Measurements from ENCODE around the gene GALK2. TPM values are rescaled to one million over a fixed set of nuclear protein-coding genes. Genes with fewer than 3 reads are reported as not detected.

GALK2 gene
- polyA plus RNA-seq, 4 donors = 26.2 to 55.5 (median 33.7) TPM

DNA sequence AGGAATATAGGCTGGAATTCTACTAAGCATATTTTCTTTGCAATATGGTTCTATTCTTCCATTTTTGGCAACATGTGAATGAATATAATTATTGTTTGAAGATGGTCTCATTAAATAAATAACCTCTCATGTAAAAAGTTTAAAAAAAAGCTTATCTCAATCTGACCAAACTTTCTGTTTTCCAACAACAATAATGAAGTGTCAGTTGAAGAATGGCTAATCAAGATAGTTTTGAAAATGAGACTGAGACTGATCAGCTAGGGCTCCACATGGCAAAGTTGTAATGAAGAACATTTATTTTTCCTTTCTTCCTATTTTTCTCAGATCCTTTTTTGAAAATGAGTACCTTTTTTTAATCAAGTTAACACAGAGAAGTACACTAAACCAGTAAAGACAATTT, 117.4 kb downstream of the GALK2 start:
- Histone ChIP-seq H3K4me1 (ENCODE audit: control insufficient read depth in 3 of 3, insufficient read depth in 2 of 3, low read depth in 1 of 3, low read length in 2 of 3) (no peaks in the 10 kb centered on the region), H3K4me3 (ENCODE audit: low read depth in 1 of 3, low read length in 3 of 3) (no peak overlapping the region), H3K36me3 (ENCODE audit: control insufficient read depth in 3 of 3, insufficient read depth in 2 of 3, low read depth in 1 of 3, low read length in 3 of 3) (peaks cover 2 to 33% (median 4%) of the 10 kb centered on the region in 3 donors), H3K9me3 (ENCODE audit: control insufficient read depth in 2 of 2, insufficient read depth in 1 of 2, low read depth in 1 of 2, low read length in 1 of 2) (no peaks in the 10 kb centered on the region), H3K27me3 (ENCODE audit: control insufficient read depth in 3 of 3, insufficient read depth in 3 of 3, low read length in 3 of 3) (no peaks in the 10 kb centered on the region), H3K27ac (ENCODE audit: low read depth in 1 of 3, low read length in 2 of 3) (no peak overlapping the region)
- FAIRE-seq (no peak), DNase-seq (no peak)

DNA sequence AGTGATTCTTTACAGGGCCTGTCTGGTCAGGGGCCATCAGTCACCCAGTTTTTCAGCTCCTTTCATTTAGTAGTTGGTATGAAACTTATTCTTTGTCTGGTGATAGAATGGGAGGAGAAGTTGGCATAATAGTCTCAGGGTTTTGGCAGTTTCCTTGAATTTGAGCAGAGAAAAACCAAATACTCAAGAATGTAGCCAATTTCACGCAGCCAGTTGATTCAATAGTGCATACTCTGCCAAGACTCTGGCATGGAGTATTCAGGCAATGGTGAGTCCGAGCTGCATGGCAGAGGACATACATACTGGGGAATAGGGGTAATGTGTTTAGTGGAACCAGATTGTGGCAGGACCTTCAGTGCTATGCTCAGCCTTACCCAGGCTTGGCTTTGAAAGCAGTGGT, 118.3 kb downstream of the GALK2 start:
- no peaks in the 10 kb centered on the region for H3K27me3 ChIP-seq (ENCODE audit: control insufficient read depth in 3 of 3, insufficient read depth in 3 of 3, low read length in 3 of 3)
- no peaks in the 10 kb centered on the region for H3K9me3 ChIP-seq (ENCODE audit: control insufficient read depth in 2 of 2, insufficient read depth in 1 of 2, low read depth in 1 of 2, low read length in 1 of 2)
- peaks cover 2 to 39% (median 4%) of the 10 kb centered on the region in 3 donors for H3K36me3 ChIP-seq (ENCODE audit: control insufficient read depth in 3 of 3, insufficient read depth in 2 of 3, low read depth in 1 of 3, low read length in 3 of 3)
- no peaks in the 10 kb centered on the region for H3K4me1 ChIP-seq (ENCODE audit: control insufficient read depth in 3 of 3, insufficient read depth in 2 of 3, low read depth in 1 of 3, low read length in 2 of 3)
- 94 to 100% (median 96%) methylated on average over 2 of the region's 2 CpGs for WGBS, 3 donors
- H3K27ac ChIP-seq (ENCODE audit: low read depth in 1 of 3, low read length in 2 of 3) = no peak overlapping the region
- DNase-seq (no peak), FAIRE-seq (no peak)
- H3K4me3 ChIP-seq (ENCODE audit: low read depth in 1 of 3, low read length in 3 of 3) = no peak overlapping the region

DNA sequence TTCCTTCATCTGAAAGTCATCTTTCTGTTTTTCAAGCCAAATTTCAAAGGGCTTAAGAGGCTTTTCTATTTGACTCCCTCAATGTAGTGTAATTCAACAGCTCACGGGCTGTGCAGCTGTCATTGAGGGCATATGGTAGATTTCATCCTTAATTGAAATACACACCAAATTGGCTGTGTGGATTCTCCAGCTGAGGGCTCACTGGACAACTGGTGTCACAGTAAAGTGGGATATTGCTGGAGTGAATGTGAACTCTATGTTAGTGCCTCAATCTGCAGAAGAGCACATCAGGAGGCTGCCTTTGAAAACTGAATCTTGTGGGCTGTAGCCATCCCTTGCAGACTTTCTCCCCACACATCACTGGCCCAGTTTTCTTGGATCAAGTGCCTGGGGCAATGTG, 120.1 kb downstream of the GALK2 start:
- DNase-seq (peak in 1 of 2 donors; percentile 8), FAIRE-seq (no peak)
- H3K36me3 ChIP-seq (ENCODE audit: control insufficient read depth in 3 of 3, insufficient read depth in 2 of 3, low read depth in 1 of 3, low read length in 3 of 3) = peaks cover 2 to 32% (median 2%) of the 10 kb centered on the region in 3 donors
- 66 to 89% (median 70%) methylated on average over 1 of the region's 1 CpG for WGBS, 3 donors
- H3K4me3 ChIP-seq (ENCODE audit: low read depth in 1 of 3, low read length in 3 of 3) = no peak overlapping the region
- H3K27me3 ChIP-seq (ENCODE audit: control insufficient read depth in 3 of 3, insufficient read depth in 3 of 3, low read length in 3 of 3) = no peaks in the 10 kb centered on the region
- no peak overlapping the region for H3K27ac ChIP-seq (ENCODE audit: low read depth in 1 of 3, low read length in 2 of 3)
- no peaks in the 10 kb centered on the region for H3K4me1 ChIP-seq (ENCODE audit: control insufficient read depth in 3 of 3, insufficient read depth in 2 of 3, low read depth in 1 of 3, low read length in 2 of 3)
- H3K9me3 ChIP-seq (ENCODE audit: control insufficient read depth in 2 of 2, insufficient read depth in 1 of 2, low read depth in 1 of 2, low read length in 1 of 2) = no peaks in the 10 kb centered on the region

DNA sequence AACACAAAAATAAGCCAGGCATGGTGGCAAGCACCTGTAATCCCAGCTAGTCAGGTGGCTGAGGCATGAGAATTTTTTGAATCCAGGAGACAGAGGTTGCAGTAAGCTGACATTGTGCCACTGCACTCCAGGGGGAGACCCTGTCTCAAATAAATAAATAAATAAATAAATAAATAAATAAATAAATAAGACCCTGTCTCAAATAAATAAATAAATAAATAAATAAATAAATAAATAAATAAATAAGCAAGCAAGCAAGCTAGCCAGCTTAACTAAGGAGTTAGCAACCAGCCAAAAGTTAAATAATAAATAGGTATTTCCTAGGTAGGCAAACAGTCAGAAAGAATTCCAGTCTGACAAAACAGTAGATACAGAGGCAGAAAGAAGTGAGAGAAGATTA, 123.9 kb downstream of the GALK2 start:
- no peak overlapping the region for H3K4me3 ChIP-seq (ENCODE audit: low read depth in 1 of 3, low read length in 3 of 3)
- FAIRE-seq (no peak), DNase-seq (no peak)
- peaks cover 2 to 25% (median 2%) of the 10 kb centered on the region in 3 donors for H3K36me3 ChIP-seq (ENCODE audit: control insufficient read depth in 3 of 3, insufficient read depth in 2 of 3, low read depth in 1 of 3, low read length in 3 of 3)
- no peaks in the 10 kb centered on the region for H3K27me3 ChIP-seq (ENCODE audit: control insufficient read depth in 3 of 3, insufficient read depth in 3 of 3, low read length in 3 of 3)
- H3K9me3 ChIP-seq (ENCODE audit: control insufficient read depth in 2 of 2, insufficient read depth in 1 of 2, low read depth in 1 of 2, low read length in 1 of 2) = no peaks in the 10 kb centered on the region
- no peaks in the 10 kb centered on the region for H3K4me1 ChIP-seq (ENCODE audit: control insufficient read depth in 3 of 3, insufficient read depth in 2 of 3, low read depth in 1 of 3, low read length in 2 of 3)
- H3K27ac ChIP-seq (ENCODE audit: low read depth in 1 of 3, low read length in 2 of 3) = no peak overlapping the region

DNA sequence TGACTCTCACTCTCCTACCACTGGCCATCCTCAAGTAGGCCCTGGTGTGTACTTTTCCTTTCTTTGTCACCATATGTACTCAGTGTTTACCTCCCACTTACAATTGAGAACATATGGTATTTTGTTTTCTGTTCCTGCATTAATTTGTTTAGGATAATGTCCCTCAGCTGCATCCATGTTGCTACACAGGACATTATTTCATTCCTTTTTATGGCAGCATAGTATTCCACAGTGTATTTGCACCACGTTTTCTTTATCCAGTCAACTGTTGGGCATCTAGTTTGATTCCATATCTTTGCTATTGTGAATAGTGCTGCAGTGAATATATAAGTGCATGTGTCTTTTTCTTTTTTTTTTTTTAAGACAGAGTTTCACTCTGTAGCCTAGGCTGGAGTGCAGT, 126.2 kb downstream of the GALK2 start:
- DNase-seq = no peak
- Histone ChIP-seq H3K4me1 (ENCODE audit: control insufficient read depth in 3 of 3, insufficient read depth in 2 of 3, low read depth in 1 of 3, low read length in 2 of 3) (no peaks in the 10 kb centered on the region), H3K36me3 (ENCODE audit: control insufficient read depth in 3 of 3, insufficient read depth in 2 of 3, low read depth in 1 of 3, low read length in 3 of 3) (peaks cover 2 to 18% (median 2%) of the 10 kb centered on the region in 3 donors), H3K9me3 (ENCODE audit: control insufficient read depth in 2 of 2, insufficient read depth in 1 of 2, low read depth in 1 of 2, low read length in 1 of 2) (no peaks in the 10 kb centered on the region), H3K27ac (ENCODE audit: low read depth in 1 of 3, low read length in 2 of 3) (no peak overlapping the region), H3K27me3 (ENCODE audit: control insufficient read depth in 3 of 3, insufficient read depth in 3 of 3, low read length in 3 of 3) (no peaks in the 10 kb centered on the region), H3K4me3 (ENCODE audit: low read depth in 1 of 3, low read length in 3 of 3) (no peak overlapping the region)
- WGBS, 3 donors = 97 to 100% (median 97%) methylated on average over 1 of the region's 1 CpG
- FAIRE-seq = no peak

DNA sequence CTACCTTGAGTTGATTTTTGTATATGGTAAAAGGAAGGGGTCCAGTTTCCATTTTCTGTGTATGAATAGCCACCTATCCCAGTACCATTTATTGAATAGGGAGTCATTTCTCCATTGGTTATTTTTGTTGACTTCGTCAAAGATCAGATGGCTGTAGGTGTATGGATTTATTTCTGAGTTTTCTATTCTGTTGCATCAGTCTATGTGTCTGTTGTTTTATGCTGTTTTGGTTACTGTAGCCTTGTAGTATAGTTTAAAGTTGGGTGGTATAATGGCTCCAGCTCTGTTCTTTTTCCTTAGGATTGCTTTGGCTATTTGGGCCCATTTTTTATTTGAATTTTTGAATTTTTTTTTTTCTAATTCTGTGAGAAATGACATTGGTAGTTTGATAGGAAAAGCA, 127.5 kb downstream of the GALK2 start:
- no peak overlapping the region for H3K4me3 ChIP-seq (ENCODE audit: low read depth in 1 of 3, low read length in 3 of 3)
- no peaks in the 10 kb centered on the region for H3K27me3 ChIP-seq (ENCODE audit: control insufficient read depth in 3 of 3, insufficient read depth in 3 of 3, low read length in 3 of 3)
- H3K27ac ChIP-seq (ENCODE audit: low read depth in 1 of 3, low read length in 2 of 3) = no peak overlapping the region
- H3K36me3 ChIP-seq (ENCODE audit: control insufficient read depth in 3 of 3, insufficient read depth in 2 of 3, low read depth in 1 of 3, low read length in 3 of 3) = peaks cover 2 to 8% (median 2%) of the 10 kb centered on the region in 3 donors
- H3K4me1 ChIP-seq (ENCODE audit: control insufficient read depth in 3 of 3, insufficient read depth in 2 of 3, low read depth in 1 of 3, low read length in 2 of 3) = no peaks in the 10 kb centered on the region
- no peaks in the 10 kb centered on the region for H3K9me3 ChIP-seq (ENCODE audit: control insufficient read depth in 2 of 2, insufficient read depth in 1 of 2, low read depth in 1 of 2, low read length in 1 of 2)
- 100% methylated on average over 1 of the region's 1 CpG for WGBS, 3 donors
- DNase-seq (no peak), FAIRE-seq (no peak)

DNA sequence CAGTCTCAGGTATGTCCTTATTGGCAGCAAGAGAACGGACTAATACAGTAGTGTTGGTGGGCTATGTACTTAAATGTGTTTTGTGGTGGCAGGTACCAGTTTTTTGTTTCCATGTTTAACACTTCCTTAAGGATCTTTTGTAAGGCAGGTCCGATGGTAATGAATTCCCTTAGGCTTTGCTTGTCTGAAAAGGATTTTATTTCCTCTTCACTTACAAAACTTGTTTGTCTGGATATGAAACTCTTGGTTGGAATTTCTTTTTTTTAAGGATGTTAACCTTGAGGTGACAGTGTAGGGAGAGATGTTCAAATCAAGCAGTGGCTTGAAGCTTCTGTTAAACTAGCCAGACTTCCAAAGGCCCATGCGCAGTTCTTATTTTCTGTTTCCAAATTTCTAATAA, 130.8 kb downstream of the GALK2 start:
- FAIRE-seq = no peak
- H3K4me3 ChIP-seq (ENCODE audit: low read depth in 1 of 3, low read length in 3 of 3) = no peak overlapping the region
- H3K27me3 ChIP-seq (ENCODE audit: control insufficient read depth in 3 of 3, insufficient read depth in 3 of 3, low read length in 3 of 3) = no peaks in the 10 kb centered on the region
- H3K9me3 ChIP-seq (ENCODE audit: control insufficient read depth in 2 of 2, insufficient read depth in 1 of 2, low read depth in 1 of 2, low read length in 1 of 2) = no peaks in the 10 kb centered on the region
- 93 to 98% (median 98%) methylated on average over 3 of the region's 3 CpGs for WGBS, 3 donors
- H3K27ac ChIP-seq (ENCODE audit: low read depth in 1 of 3, low read length in 2 of 3) = no peak overlapping the region
- DNase-seq = no peak
- H3K36me3 ChIP-seq (ENCODE audit: control insufficient read depth in 3 of 3, insufficient read depth in 2 of 3, low read depth in 1 of 3, low read length in 3 of 3) = peaks cover 2 to 6% (median 3%) of the 10 kb centered on the region in 3 donors
- H3K4me1 ChIP-seq (ENCODE audit: control insufficient read depth in 3 of 3, insufficient read depth in 2 of 3, low read depth in 1 of 3, low read length in 2 of 3) = no peaks in the 10 kb centered on the region

DNA sequence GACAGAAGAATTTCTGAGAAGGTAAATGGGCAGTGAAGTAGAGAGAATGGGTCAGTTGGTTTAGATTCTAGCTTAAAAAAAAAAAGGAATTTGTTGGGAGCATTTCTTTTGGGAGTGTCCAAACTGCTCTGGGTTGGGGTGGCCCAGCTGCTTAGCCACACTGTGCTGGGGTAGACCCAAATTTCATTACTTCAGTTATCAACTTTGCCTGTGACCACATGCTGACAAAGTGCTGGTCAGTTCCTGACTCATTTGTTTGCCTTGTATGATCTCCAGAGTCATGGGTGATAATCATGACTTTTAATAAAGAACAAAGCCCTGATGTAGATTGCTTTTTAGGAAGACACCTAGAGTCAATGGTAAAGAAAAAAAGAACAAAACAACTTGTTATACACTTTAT, 131.5 kb downstream of the GALK2 start:
- Histone ChIP-seq H3K27ac (ENCODE audit: low read depth in 1 of 3, low read length in 2 of 3) (no peak overlapping the region), H3K9me3 (ENCODE audit: control insufficient read depth in 2 of 2, insufficient read depth in 1 of 2, low read depth in 1 of 2, low read length in 1 of 2) (no peaks in the 10 kb centered on the region), H3K4me3 (ENCODE audit: low read depth in 1 of 3, low read length in 3 of 3) (no peak overlapping the region), H3K4me1 (ENCODE audit: control insufficient read depth in 3 of 3, insufficient read depth in 2 of 3, low read depth in 1 of 3, low read length in 2 of 3) (no peaks in the 10 kb centered on the region), H3K27me3 (ENCODE audit: control insufficient read depth in 3 of 3, insufficient read depth in 3 of 3, low read length in 3 of 3) (no peaks in the 10 kb centered on the region), H3K36me3 (ENCODE audit: control insufficient read depth in 3 of 3, insufficient read depth in 2 of 3, low read depth in 1 of 3, low read length in 3 of 3) (peaks cover 0 to 6% (median 3%) of the 10 kb centered on the region in 3 donors)
- FAIRE-seq = no peak
- no peak for DNase-seq

DNA sequence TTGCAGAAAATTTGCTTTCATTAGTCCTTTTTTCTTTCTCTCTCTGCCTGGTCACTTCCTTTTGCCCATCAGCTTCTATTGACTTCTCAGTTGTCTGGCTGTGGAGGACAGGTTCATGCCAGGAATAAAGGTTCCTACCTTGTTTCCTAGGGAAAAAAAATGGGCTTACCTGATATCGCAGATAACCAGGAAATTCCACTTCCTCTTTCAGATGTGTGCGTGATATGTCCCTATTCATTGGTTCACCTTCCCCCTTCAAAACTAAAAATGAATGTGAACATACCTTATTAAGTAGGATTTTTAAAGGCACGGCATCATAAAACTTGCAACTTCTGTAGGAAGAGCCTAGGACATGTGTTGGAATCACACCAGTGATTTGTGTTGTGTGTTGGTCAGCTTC, 133.0 kb downstream of the GALK2 start:
- Histone ChIP-seq H3K9me3 (ENCODE audit: control insufficient read depth in 2 of 2, insufficient read depth in 1 of 2, low read depth in 1 of 2, low read length in 1 of 2) (no peaks in the 10 kb centered on the region), H3K27me3 (ENCODE audit: control insufficient read depth in 3 of 3, insufficient read depth in 3 of 3, low read length in 3 of 3) (no peaks in the 10 kb centered on the region), H3K27ac (ENCODE audit: low read depth in 1 of 3, low read length in 2 of 3) (no peak overlapping the region), H3K4me1 (ENCODE audit: control insufficient read depth in 3 of 3, insufficient read depth in 2 of 3, low read depth in 1 of 3, low read length in 2 of 3) (no peaks in the 10 kb centered on the region), H3K4me3 (ENCODE audit: low read depth in 1 of 3, low read length in 3 of 3) (no peak overlapping the region), H3K36me3 (ENCODE audit: control insufficient read depth in 3 of 3, insufficient read depth in 2 of 3, low read depth in 1 of 3, low read length in 3 of 3) (peaks cover 0 to 6% (median 3%) of the 10 kb centered on the region in 3 donors)
- WGBS, 3 donors = 81 to 91% (median 88%) methylated on average over 3 of the region's 3 CpGs
- FAIRE-seq (no peak), DNase-seq (no peak)

Measured in small intestine (tissue), 7 donors.